HepG2 (cell line): ENCODE measurements around the gene FLRT2. TPM values are rescaled to one million over a fixed set of nuclear protein-coding genes. Genes with fewer than 3 reads are reported as not detected.

Experiments
- ATAC-seq: fragments of 200-7000 bp; cut with Tn5 transposase; 3 replicates; pipeline ENCODE4 v1.9.1; 2020; ENCODE audit warnings: mild to moderate bottlenecking, moderate library complexity
- BruUV-seq: library from RNA; stranded (reverse); fragments of 400-500 nt; replicated peaks from 2 replicates; lab custom pipeline; 2021; lab: Mats Ljungman, UMichigan
- CTCF ChIA-PET: fragments of 300-600 bp; formaldehyde crosslinking; extraction: SDS; loops from one replicate; lab custom pipeline; 2021; ENCODE audit warnings: low total read pairs, inconsistent platforms, low intra/inter-chr PET ratio; lab: Yijun Ruan, JAX
- POLR2A ChIA-PET: fragments of 350-600 bp; sonication (Branson Sonifier 250); formaldehyde crosslinking; loops from one replicate; lab custom pipeline; 2020; ENCODE audit warnings: antibody characterized with exemption, inconsistent platforms; lab: Yijun Ruan, JAX
- DNase-seq: peaks from one replicate; pipeline ENCODE4 v3.0.0-alpha.2; 2015; ENCODE audit warnings: low spot score
- FAIRE-seq: peaks from 3 replicates; lab custom pipeline; 2011; peaks lifted over from hg19 to GRCh38; lab: Jason Lieb, UNC
- H2AFZ ChIP-seq: one replicate; pipeline ENCODE4 v1.6.1; 2011; ENCODE audit warnings: low read length, inconsistent platforms
- H3K27ac ChIP-seq: fragments of 300-600 bp; 3 replicates; pipeline ENCODE4 v1.8.0; 2011; ENCODE audit warnings: mixed run types, mild to moderate bottlenecking, mixed read lengths, low read length, inconsistent platforms; ENCODE audit not compliant: insufficient read depth; ENCODE audit errors: extremely low read length
- H3K27me3 ChIP-seq, 2 experiments: fragments of 200-600 bp in 1 of 2; 2 replicates in 1 of 2; 3 replicates in 1 of 2; pipeline versions ENCODE4 v1.6.0 to v1.8.0; 2011; ENCODE audit warnings: low read length in 2 of 2, mild to moderate bottlenecking in 2 of 2, moderate library complexity in 2 of 2, inconsistent platforms in 1 of 2; ENCODE audit not compliant: insufficient read depth in 2 of 2, control insufficient read depth in 1 of 2
- H3K36me3 ChIP-seq, 2 experiments: fragments of 200-600 bp in 1 of 2; replicated peaks in 1 of 2; 2 replicates in 1 of 2; 3 replicates in 1 of 2; pipeline versions ENCODE4 v1.5.1 to v1.8.0; 2011; ENCODE audit warnings: low read length in 2 of 2, inconsistent platforms in 1 of 2; ENCODE audit not compliant: insufficient read depth in 2 of 2, control insufficient read depth in 1 of 2
- H3K4me1 ChIP-seq: 2 replicates; pipeline ENCODE4 v1.5.1; 2012; ENCODE audit warnings: low read length, inconsistent platforms; ENCODE audit not compliant: insufficient read depth
- H3K4me2 ChIP-seq: 2 replicates; pipeline ENCODE4 v1.6.0; 2011; ENCODE audit warnings: low read depth, low read length, inconsistent platforms
- H3K4me3 ChIP-seq, 3 experiments: fragments of 200-600 bp in 1 of 3; sonication (generic), shearing (Covaris generic) in 1 of 3; replicated peaks in 1 of 3; 2 replicates each; pipeline ENCODE4 v1.5.1; 2011 to 2016; ENCODE audit warnings: low read length in 3 of 3, inconsistent platforms in 2 of 3, low read depth in 2 of 3, mild to moderate bottlenecking in 2 of 3, control low read depth in 1 of 3, mixed read lengths in 1 of 3; ENCODE audit not compliant: insufficient read depth in 1 of 3
- H3K79me2 ChIP-seq: one replicate; pipeline ENCODE4 v1.6.1; 2011; ENCODE audit warnings: low read length, inconsistent platforms; ENCODE audit not compliant: insufficient read depth
- H3K9ac ChIP-seq: 2 replicates; pipeline ENCODE4 v1.6.0; 2011; ENCODE audit warnings: mild to moderate bottlenecking, low read depth, low read length, inconsistent platforms; ENCODE audit not compliant: insufficient read depth
- H3K9me3 ChIP-seq: 2 replicates; pipeline ENCODE4 v1.5.1; 2012; ENCODE audit warnings: mild to moderate bottlenecking, low read length
- H4K20me1 ChIP-seq: 2 replicates; pipeline ENCODE4 v1.6.0; 2011; ENCODE audit warnings: inconsistent platforms, mild to moderate bottlenecking, low read length, moderate library complexity; ENCODE audit not compliant: insufficient read depth
- BORCS8-MEF2B ChIP-seq: sonication (generic); formaldehyde crosslinking; IDR thresholded peaks from 2 replicates; pipeline ENCODE4 v1.8.0; 2022; ENCODE audit warnings: mild to moderate bottlenecking, missing genetic modification reagents
- FOXJ3 ChIP-seq: sonication (generic); formaldehyde crosslinking; IDR thresholded peaks from 2 replicates; pipeline ENCODE4 v1.4.0; 2020; ENCODE audit warnings: missing genetic modification reagents, mild to moderate bottlenecking, borderline replicate concordance
- JDP2 ChIP-seq: sonication (generic); formaldehyde crosslinking; IDR thresholded peaks from 2 replicates; pipeline ENCODE4 v1.8.1; 2022; ENCODE audit warnings: missing genetic modification reagents, borderline replicate concordance
- TBX2 ChIP-seq: sonication (generic); formaldehyde crosslinking; IDR thresholded peaks from 2 replicates; pipeline ENCODE4 v1.5.0; 2020; ENCODE audit warnings: missing genetic modification reagents, mild to moderate bottlenecking, borderline replicate concordance
- ZNF124 ChIP-seq: sonication (generic); formaldehyde crosslinking; IDR thresholded peaks from 2 replicates; pipeline ENCODE4 v1.4.0; 2020; ENCODE audit warnings: missing genetic modification reagents
- ZNF17 ChIP-seq: sonication (generic); formaldehyde crosslinking; IDR thresholded peaks from 2 replicates; pipeline ENCODE4 v1.5.0; 2020; ENCODE audit warnings: mild to moderate bottlenecking, missing genetic modification reagents
- ZNF556 ChIP-seq: sonication (generic); formaldehyde crosslinking; IDR thresholded peaks from 2 replicates; pipeline ENCODE4 v1.4.0; 2020; ENCODE audit warnings: mild to moderate bottlenecking, missing genetic modification reagents, borderline replicate concordance
- ZNF616 ChIP-seq: sonication (generic); formaldehyde crosslinking; IDR thresholded peaks from 2 replicates; pipeline ENCODE4 v1.5.0; 2020; ENCODE audit warnings: low read depth, mild to moderate bottlenecking, missing genetic modification reagents
- ZNF768 ChIP-seq: sonication (generic); formaldehyde crosslinking; IDR thresholded peaks from 2 replicates; pipeline ENCODE4 v1.4.0; 2020; ENCODE audit warnings: missing genetic modification reagents
- WGBS: methylation state at CpG from one replicate; pipeline ENCODE4 v1.1.6; 2017; ENCODE audit warnings: low lambda C conversion rate; 5-methylcytosine and 5-hydroxymethylcytosine counted together
- in situ Hi-C: cut with HindIII; loops from 2 replicates; pipeline ENCODE4 v1.10.0; 2017; ENCODE audit warnings: low pct_unique_long_range_greater_than_20kb; ENCODE audit not compliant: extremely low pct_ligation_motif_present
- intact Hi-C: fragments of 100-400 bp; cut with micrococcal nuclease; formaldehyde crosslinking; loops from one replicate; pipeline ENCODE4 v1.10.0; 2022; ENCODE audit not compliant: unreplicated experiment
- polyA plus RNA-seq, 8 experiments: library from polyadenylated mRNA; depleted of rRNA in 3 of 8; stranded (reverse) in 7 of 8; unstranded in 1 of 8; fragments of >200 nt; fragmentation: Illumina TruSeq in 4 of 8; extraction: Trizol in 4 of 8; gene quantifications; 2 replicates each; pipeline versions ENCODE4 v1.2.1 to v1.2.3, GENCODE V29; 2011 to 2016; ENCODE audit warnings: low read depth in 4 of 8, missing spikeins in 1 of 8, mixed read lengths in 1 of 8; ENCODE audit not compliant: insufficient read depth in 1 of 8
- total RNA-seq, 5 experiments: library from RNA; depleted of rRNA; stranded (reverse); fragments of >200 nt; fragmentation: Illumina TruSeq; extraction: Trizol; gene quantifications; 2 replicates each; pipeline ENCODE4 v1.2.3, GENCODE V29; 2016; ENCODE audit warnings: low read depth in 1 of 5
- TF ChIP-seq, protein P1 (sequence below): IDR thresholded peaks from 2 replicates; pipeline ENCODE4 v1.6.1; 2018; ENCODE audit warnings: missing genetic modification reagents
- TF ChIP-seq, protein P2 (sequence below): sonication (generic); formaldehyde crosslinking; IDR thresholded peaks from 2 replicates; pipeline ENCODE4 v1.8.1; 2023; ENCODE audit warnings: mild to moderate bottlenecking, missing genetic modification reagents
- TF ChIP-seq, protein P3 (sequence below): sonication (generic); formaldehyde crosslinking; IDR thresholded peaks from 2 replicates; pipeline ENCODE4 v1.5.1; 2020; ENCODE audit warnings: mild to moderate bottlenecking, missing genetic modification reagents, moderate library complexity

Gene FLRT2
- total and polyA plus RNA-seq, 2 of the 13 experiments (the other 11 are each of a cell fraction or from before 2014, with no cell fraction given), result not detected

DNA sequence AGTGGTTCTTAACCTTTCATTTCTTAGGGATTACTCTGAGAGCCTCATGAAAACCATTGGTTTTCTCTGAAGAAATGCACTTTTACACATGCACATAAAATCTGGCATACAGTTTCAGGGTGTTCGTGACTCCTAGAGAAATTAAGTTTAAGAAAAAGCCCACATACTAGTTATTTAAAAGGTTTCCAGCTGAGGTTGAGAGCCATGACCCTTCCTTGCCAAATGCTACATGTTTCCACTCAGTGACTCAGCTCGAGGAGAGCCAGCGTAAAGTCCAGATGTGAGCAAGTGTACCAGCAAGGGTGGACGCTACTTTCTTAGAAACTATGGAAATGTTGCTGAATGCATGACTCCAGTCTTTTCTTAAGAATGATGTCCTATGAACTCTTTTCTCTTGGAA, 42.7 kb upstream of the FLRT2 start (continued):
- TF ChIP-seq, protein P1, sequence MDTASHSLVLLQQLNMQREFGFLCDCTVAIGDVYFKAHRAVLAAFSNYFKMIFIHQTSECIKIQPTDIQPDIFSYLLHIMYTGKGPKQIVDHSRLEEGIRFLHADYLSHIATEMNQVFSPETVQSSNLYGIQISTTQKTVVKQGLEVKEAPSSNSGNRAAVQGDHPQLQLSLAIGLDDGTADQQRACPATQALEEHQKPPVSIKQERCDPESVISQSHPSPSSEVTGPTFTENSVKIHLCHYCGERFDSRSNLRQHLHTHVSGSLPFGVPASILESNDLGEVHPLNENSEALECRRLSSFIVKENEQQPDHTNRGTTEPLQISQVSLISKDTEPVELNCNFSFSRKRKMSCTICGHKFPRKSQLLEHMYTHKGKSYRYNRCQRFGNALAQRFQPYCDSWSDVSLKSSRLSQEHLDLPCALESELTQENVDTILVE, result no peak
- TF ChIP-seq ZNF616 (no peak), FOXJ3 (CRISPR knock-in tag) (no peak), BORCS8-MEF2B (no peak), ZNF124 (CRISPR knock-in tag) (no peak)
- TF ChIP-seq, protein P2, sequence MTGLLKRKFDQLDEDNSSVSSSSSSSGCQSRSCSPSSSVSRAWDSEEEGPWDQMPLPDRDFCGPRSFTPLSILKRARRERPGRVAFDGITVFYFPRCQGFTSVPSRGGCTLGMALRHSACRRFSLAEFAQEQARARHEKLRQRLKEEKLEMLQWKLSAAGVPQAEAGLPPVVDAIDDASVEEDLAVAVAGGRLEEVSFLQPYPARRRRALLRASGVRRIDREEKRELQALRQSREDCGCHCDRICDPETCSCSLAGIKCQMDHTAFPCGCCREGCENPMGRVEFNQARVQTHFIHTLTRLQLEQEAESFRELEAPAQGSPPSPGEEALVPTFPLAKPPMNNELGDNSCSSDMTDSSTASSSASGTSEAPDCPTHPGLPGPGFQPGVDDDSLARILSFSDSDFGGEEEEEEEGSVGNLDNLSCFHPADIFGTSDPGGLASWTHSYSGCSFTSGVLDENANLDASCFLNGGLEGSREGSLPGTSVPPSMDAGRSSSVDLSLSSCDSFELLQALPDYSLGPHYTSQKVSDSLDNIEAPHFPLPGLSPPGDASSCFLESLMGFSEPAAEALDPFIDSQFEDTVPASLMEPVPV (CRISPR knock-in tag), result no peak

DNA sequence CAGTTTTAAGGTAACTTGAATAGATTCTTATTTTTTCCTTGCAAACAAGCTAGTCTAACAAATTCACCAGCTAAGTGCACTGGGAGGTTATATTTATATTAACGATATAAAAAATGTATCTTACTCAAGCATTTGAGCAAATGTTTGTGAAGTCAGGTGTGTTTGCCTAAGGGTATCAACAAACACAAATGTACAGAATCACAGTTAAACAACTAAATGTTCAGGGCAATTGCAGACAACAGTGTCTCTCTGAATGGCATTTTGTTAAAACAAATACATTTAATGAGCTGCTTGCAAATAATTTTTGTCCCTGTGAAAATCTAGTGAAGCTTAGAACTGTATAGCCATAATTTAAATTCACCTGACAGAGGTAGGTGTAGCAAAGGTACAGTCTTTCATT, 28.2 kb upstream of the FLRT2 start:
- TF ChIP-seq ZNF17 (CRISPR knock-in tag) (no peak), TBX2 (CRISPR knock-in tag) (no peak), FOXJ3 (CRISPR knock-in tag) (no peak), ZNF768 (CRISPR knock-in tag) (no peak), JDP2 (CRISPR knock-in tag) (no peak), ZNF556 (CRISPR knock-in tag) (no peak)
- TF ChIP-seq, protein P3, sequence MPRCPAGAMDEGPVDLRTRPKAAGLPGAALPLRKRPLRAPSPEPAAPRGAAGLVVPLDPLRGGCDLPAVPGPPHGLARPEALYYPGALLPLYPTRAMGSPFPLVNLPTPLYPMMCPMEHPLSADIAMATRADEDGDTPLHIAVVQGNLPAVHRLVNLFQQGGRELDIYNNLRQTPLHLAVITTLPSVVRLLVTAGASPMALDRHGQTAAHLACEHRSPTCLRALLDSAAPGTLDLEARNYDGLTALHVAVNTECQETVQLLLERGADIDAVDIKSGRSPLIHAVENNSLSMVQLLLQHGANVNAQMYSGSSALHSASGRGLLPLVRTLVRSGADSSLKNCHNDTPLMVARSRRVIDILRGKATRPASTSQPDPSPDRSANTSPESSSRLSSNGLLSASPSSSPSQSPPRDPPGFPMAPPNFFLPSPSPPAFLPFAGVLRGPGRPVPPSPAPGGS, result no peak
- H3K36me3 ChIP-seq, result no peaks in the 10 kb centered on the region
- in situ Hi-C loops (no loop called here), intact Hi-C loops (no loop called here)
- DNase-seq (no peak), ATAC-seq (no peak), FAIRE-seq (no peak)
- no peaks in the 10 kb centered on the region for H3K27me3 ChIP-seq
- no peak overlapping the region for H3K4me3 ChIP-seq
- CTCF ChIA-PET, result no interaction called here
- peaks cover 30% of the 10 kb centered on the region for H3K9me3 ChIP-seq
- H3K4me1 ChIP-seq, result 0 out of 2 replicates have a peak, but pooled peaks cover 14% of the 10 kb centered on the region
- BruUV-seq, result no TSS peak
- H3K4me2 ChIP-seq, result no peak overlapping the region
- H3K27ac ChIP-seq, result no peak overlapping the region
- POLR2A ChIA-PET, result no interaction called here
- no peak overlapping the region for H3K9ac ChIP-seq
- WGBS, result 0% methylated on average over 1 of the region's 1 CpG
- no peaks in the 10 kb centered on the region for H3K79me2 ChIP-seq
- no peaks in the 10 kb centered on the region for H4K20me1 ChIP-seq
- H2AFZ ChIP-seq, result no peak overlapping the region
